PC-3 (cell line): ENCODE data around the gene ZCWPW2. TPM values are rescaled to one million over a fixed set of nuclear protein-coding genes. Genes with fewer than 3 reads are reported as not detected.

Experiments used
- ATAC-seq: fragments of 200-7000 bp; cut with Tn5 transposase; 2 replicates; pipeline ENCODE4 v1.9.1; 2020; ENCODE audit warnings: mild to moderate bottlenecking, moderate library complexity
- BruUV-seq: library from RNA; stranded (reverse); fragments of 400-500 nt; replicated peaks from 2 replicates; lab custom pipeline; 2021; lab: Mats Ljungman, UMichigan
- CTCF ChIA-PET: fragments of 300-600 bp; sonication (Branson Sonifier 250); formaldehyde crosslinking; loops from one replicate; lab custom pipeline; 2022; ENCODE audit warnings: antibody characterized with exemption; lab: Charles Lee
- POLR2A ChIA-PET: fragments of 300-600 bp; sonication (Branson Sonifier 250); formaldehyde crosslinking; loops from one replicate; lab custom pipeline; 2022; ENCODE audit warnings: antibody characterized with exemption; ENCODE audit not compliant: unreplicated experiment; lab: Charles Lee
- DNase-seq: peaks from one replicate; pipeline ENCODE4 v3.0.0-alpha.2; 2015
- H2AFZ ChIP-seq: fragments of 300-600 bp; sonication (generic); 2 replicates; pipeline ENCODE4 v1.6.0; 2016; ENCODE audit warnings: antibody characterized with exemption, low read length
- H3F3A ChIP-seq: fragments of 300-600 bp; sonication (generic); one replicate; pipeline ENCODE4 v1.6.0; 2017; ENCODE audit warnings: antibody characterized with exemption, low read length, control low read depth, mild to moderate bottlenecking; ENCODE audit not compliant: unreplicated experiment
- H3K27ac ChIP-seq: fragments of 300-600 bp; sonication (generic); 2 replicates; pipeline ENCODE4 v1.5.1; 2016; ENCODE audit warnings: mild to moderate bottlenecking, low read length
- H3K27me3 ChIP-seq: fragments of 300-600 bp; sonication (generic); 2 replicates; pipeline ENCODE4 v1.6.1; 2016; ENCODE audit warnings: low read length, mixed read lengths
- H3K36me3 ChIP-seq: fragments of 300-600 bp; sonication (generic); 2 replicates; pipeline ENCODE4 v1.6.1; 2016; ENCODE audit warnings: low read depth, mixed run types, low read length, mixed read lengths
- H3K4me1 ChIP-seq: fragments of 300-600 bp; sonication (generic); 2 replicates; pipeline ENCODE4 v1.5.1; 2016; ENCODE audit warnings: low read length; ENCODE audit not compliant: insufficient read depth
- H3K4me2 ChIP-seq: fragments of 300-600 bp; sonication (generic); 2 replicates; pipeline ENCODE4 v1.6.0; 2016; ENCODE audit warnings: low read length
- H3K4me3 ChIP-seq: fragments of 300-600 bp; sonication (generic); 2 replicates; pipeline ENCODE4 v1.5.1; 2016; ENCODE audit warnings: mild to moderate bottlenecking, low read length, mixed read lengths
- H3K79me2 ChIP-seq: fragments of 300-600 bp; sonication (generic); 2 replicates; pipeline ENCODE4 v1.6.1; 2017; ENCODE audit warnings: low read length, mixed read lengths
- H3K9ac ChIP-seq: fragments of 300-600 bp; sonication (generic); 2 replicates; pipeline ENCODE4 v1.6.0; 2016; ENCODE audit warnings: mild to moderate bottlenecking, low read length
- H3K9me2 ChIP-seq: fragments of 300-600 bp; sonication (generic); replicated peaks from 2 replicates; pipeline ENCODE4 v1.6.1; 2016; ENCODE audit warnings: mixed run types, low read length, mixed read lengths
- H3K9me3 ChIP-seq: fragments of 300-600 bp; sonication (generic); 2 replicates; pipeline ENCODE4 v1.6.1; 2016; ENCODE audit warnings: low read length, mixed read lengths
- H4K20me1 ChIP-seq: fragments of 300-600 bp; sonication (generic); 2 replicates; pipeline ENCODE4 v1.6.1; 2016; ENCODE audit warnings: low read length, mixed read lengths
- CTCF ChIP-seq: fragments of 300-600 bp; sonication (generic); conservative IDR thresholded peaks from 2 replicates; pipeline ENCODE4 v1.5.1; 2017; ENCODE audit warnings: antibody characterized with exemption, low read depth, mild to moderate bottlenecking, low read length
- EZH2 ChIP-seq: fragments of 300-600 bp; sonication (generic); IDR thresholded peaks from one replicate; pipeline ENCODE4 v1.6.1; 2017; ENCODE audit warnings: antibody characterized with exemption, mild to moderate bottlenecking, low read length; ENCODE audit not compliant: unreplicated experiment
- EZH2phosphoT487 ChIP-seq: fragments of 300-600 bp; sonication (generic); IDR thresholded peaks from 2 replicates; pipeline ENCODE4 v1.6.1; 2018; ENCODE audit warnings: mild to moderate bottlenecking, antibody characterized with exemption, low read length, borderline replicate concordance
- intact Hi-C: fragments of 100-400 bp; cut with micrococcal nuclease; formaldehyde crosslinking; loops from 2 replicates; pipeline ENCODE4 v1.9.0; 2023
- total RNA-seq: library from RNA; depleted of rRNA; stranded (reverse); fragments of >200 nt; gene quantifications from 2 replicates; pipeline ENCODE4 v1.2.3, GENCODE V29; 2014

ZCWPW2 gene
- total RNA-seq, 1 experiment from 2014 or later: not detected

GRCh38 chr3:28449398-28449797 is 100.9 kb downstream of the ZCWPW2 start:
- Histone ChIP-seq H4K20me1 (no peaks in the 10 kb centered on the region), H3K4me2 (no peak overlapping the region), H3F3A (no peaks in the 10 kb centered on the region), H3K9me3 (no peaks in the 10 kb centered on the region), H3K79me2 (no peaks in the 10 kb centered on the region), H3K36me3 (no peaks in the 10 kb centered on the region), H3K9ac (no peak overlapping the region), H3K27me3 (no peaks in the 10 kb centered on the region), H2AFZ (no peak overlapping the region), H3K4me3 (no peak overlapping the region), H3K27ac (no peak overlapping the region), H3K4me1 (no peaks in the 10 kb centered on the region), H3K9me2 (no peaks in the 10 kb centered on the region)
- TF ChIP-seq EZH2phosphoT487 (no peak), CTCF (no peak), EZH2 (no peak)
- ATAC-seq (no peak), DNase-seq (no peak)
- CTCF ChIA-PET: no interaction called here
- intact Hi-C loops: no loop called here
- POLR2A ChIA-PET: no interaction called here
- no TSS peak for BruUV-seq

DNA sequence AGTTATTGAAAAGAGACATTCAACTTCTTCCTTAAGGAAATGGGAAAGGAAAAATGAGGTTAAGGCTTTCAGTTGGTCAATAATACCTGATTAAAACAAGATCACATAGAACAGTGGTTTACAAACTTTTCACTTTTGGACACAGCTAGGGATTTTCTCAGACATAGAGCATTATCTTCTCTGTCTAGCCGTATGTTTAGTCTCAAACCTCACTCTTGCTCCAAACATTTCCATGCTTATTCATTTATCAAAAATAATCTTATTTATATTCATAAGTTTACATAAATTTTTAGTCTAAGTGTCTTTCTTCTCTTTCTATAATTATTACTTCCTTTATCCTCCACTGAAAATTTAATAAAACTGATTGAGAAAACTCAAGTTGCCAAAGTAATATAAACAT is 114.3 kb downstream of the ZCWPW2 start:
- Histone ChIP-seq H3K9me3 (no peaks in the 10 kb centered on the region), H3K9me2 (no peaks in the 10 kb centered on the region), H3K79me2 (no peaks in the 10 kb centered on the region), H3F3A (no peaks in the 10 kb centered on the region), H2AFZ (no peak overlapping the region), H3K27ac (no peak overlapping the region), H3K4me2 (no peak overlapping the region), H3K4me3 (no peak overlapping the region), H3K9ac (no peak overlapping the region), H3K27me3 (no peaks in the 10 kb centered on the region), H3K36me3 (no peaks in the 10 kb centered on the region), H4K20me1 (no peaks in the 10 kb centered on the region), H3K4me1 (no peaks in the 10 kb centered on the region)
- BruUV-seq: no TSS peak
- ATAC-seq: no peak
- ChIA-PET POLR2A (no interaction called here), CTCF (no interaction called here)
- TF ChIP-seq EZH2phosphoT487 (no peak), CTCF (no peak), EZH2 (no peak)
- DNase-seq: no peak
- intact Hi-C loops: no loop called here

- Histone ChIP-seq H3K9me2 (no peaks in the 10 kb centered on the region), H3F3A (no peaks in the 10 kb centered on the region), H2AFZ (no peak overlapping the region), H3K9me3 (no peaks in the 10 kb centered on the region), H4K20me1 (no peaks in the 10 kb centered on the region), H3K4me3 (no peak overlapping the region), H3K4me2 (no peak overlapping the region), H3K27ac (no peak overlapping the region), H3K9ac (no peak overlapping the region), H3K79me2 (no peaks in the 10 kb centered on the region), H3K4me1 (no peaks in the 10 kb centered on the region), H3K36me3 (no peaks in the 10 kb centered on the region), H3K27me3 (no peaks in the 10 kb centered on the region)
- CTCF ChIA-PET: no interaction called here
- ATAC-seq (no peak; the same call in 1 of the 2 replicates), DNase-seq (peak; percentile 22)
- POLR2A ChIA-PET: no interaction called here
- intact Hi-C loops: no loop called here
- no TSS peak for BruUV-seq
- TF ChIP-seq EZH2 (no peak), CTCF (no peak), EZH2phosphoT487 (no peak)
These were observed 118.9 kb downstream of the ZCWPW2 start for GRCh38 chr3:28467414-28467813.
